ENCODE measurements around the gene MBD2. TPM values are rescaled to one million over a fixed set of nuclear protein-coding genes. Genes with fewer than 3 reads are reported as not detected.

The MBD2 gene
- total RNA-seq, 1 experiment from 2014 or later = 53.3 TPM

DNA sequence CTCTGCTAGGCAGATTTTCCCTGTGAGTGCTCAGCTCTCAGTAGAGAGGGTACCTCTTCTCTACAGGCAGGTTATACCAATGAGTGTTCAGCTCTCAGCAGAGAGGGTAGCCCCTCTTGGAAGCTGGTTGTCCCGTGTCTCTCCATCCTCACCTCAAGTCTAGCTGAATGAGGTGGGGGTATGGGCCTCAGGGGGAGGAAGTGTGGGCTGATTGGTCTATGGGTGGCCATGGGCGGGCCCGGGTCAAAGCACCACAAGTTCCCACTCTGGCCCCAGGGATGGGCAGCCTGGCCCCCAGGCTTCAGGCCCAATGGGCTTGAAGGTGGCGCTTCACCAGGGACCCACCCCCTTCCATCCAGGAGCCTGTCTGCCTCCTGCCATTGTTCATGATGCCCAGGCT, 17.0 kb upstream of the MBD2 start:
- BruUV-seq (replicated peaks) = no TSS peak
- Histone ChIP-seq H3K27ac (ENCODE audit: low read length) (no peak overlapping the region), H3K4me3 (ENCODE audit: low read depth in 2 of 2, low read length in 2 of 2) (no peak overlapping the region), H3K9me3 (ENCODE audit: control insufficient read depth, insufficient read depth, low read depth, low read length) (no peaks in the 10 kb centered on the region), H3K4me1 (ENCODE audit: control insufficient read depth, insufficient read depth, low read length) (no peaks in the 10 kb centered on the region), H3K36me3 (ENCODE audit: control insufficient read depth, insufficient read depth, low read length) (no peaks in the 10 kb centered on the region), H3K27me3 (ENCODE audit: control insufficient read depth, insufficient read depth, low read length) (no peaks in the 10 kb centered on the region)
- intact Hi-C loops (cut with micrococcal nuclease; ENCODE audit: unreplicated experiment) (no loop called here), in situ Hi-C loops (cut with HindIII; ENCODE audit: low pct_unique_long_range_greater_than_20kb, low sequenced_read_pairs) (no loop called here)
- TF ChIP-seq, protein P1, sequence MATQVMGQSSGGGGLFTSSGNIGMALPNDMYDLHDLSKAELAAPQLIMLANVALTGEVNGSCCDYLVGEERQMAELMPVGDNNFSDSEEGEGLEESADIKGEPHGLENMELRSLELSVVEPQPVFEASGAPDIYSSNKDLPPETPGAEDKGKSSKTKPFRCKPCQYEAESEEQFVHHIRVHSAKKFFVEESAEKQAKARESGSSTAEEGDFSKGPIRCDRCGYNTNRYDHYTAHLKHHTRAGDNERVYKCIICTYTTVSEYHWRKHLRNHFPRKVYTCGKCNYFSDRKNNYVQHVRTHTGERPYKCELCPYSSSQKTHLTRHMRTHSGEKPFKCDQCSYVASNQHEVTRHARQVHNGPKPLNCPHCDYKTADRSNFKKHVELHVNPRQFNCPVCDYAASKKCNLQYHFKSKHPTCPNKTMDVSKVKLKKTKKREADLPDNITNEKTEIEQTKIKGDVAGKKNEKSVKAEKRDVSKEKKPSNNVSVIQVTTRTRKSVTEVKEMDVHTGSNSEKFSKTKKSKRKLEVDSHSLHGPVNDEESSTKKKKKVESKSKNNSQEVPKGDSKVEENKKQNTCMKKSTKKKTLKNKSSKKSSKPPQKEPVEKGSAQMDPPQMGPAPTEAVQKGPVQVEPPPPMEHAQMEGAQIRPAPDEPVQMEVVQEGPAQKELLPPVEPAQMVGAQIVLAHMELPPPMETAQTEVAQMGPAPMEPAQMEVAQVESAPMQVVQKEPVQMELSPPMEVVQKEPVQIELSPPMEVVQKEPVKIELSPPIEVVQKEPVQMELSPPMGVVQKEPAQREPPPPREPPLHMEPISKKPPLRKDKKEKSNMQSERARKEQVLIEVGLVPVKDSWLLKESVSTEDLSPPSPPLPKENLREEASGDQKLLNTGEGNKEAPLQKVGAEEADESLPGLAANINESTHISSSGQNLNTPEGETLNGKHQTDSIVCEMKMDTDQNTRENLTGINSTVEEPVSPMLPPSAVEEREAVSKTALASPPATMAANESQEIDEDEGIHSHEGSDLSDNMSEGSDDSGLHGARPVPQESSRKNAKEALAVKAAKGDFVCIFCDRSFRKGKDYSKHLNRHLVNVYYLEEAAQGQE (IDR thresholded peaks at IDR 0.05; ENCODE audit: insufficient read depth in 1 of 2, low read depth in 2 of 2, low read length in 1 of 2) = no peak
- TF ChIP-seq TCF7L2 (IDR thresholded peaks at IDR 0.05; ENCODE audit: low read depth, low read length) = no peak
- TF ChIP-seq, protein P2, sequence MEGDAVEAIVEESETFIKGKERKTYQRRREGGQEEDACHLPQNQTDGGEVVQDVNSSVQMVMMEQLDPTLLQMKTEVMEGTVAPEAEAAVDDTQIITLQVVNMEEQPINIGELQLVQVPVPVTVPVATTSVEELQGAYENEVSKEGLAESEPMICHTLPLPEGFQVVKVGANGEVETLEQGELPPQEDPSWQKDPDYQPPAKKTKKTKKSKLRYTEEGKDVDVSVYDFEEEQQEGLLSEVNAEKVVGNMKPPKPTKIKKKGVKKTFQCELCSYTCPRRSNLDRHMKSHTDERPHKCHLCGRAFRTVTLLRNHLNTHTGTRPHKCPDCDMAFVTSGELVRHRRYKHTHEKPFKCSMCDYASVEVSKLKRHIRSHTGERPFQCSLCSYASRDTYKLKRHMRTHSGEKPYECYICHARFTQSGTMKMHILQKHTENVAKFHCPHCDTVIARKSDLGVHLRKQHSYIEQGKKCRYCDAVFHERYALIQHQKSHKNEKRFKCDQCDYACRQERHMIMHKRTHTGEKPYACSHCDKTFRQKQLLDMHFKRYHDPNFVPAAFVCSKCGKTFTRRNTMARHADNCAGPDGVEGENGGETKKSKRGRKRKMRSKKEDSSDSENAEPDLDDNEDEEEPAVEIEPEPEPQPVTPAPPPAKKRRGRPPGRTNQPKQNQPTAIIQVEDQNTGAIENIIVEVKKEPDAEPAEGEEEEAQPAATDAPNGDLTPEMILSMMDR (IDR thresholded peaks at IDR 0.05) = no peak
- TF ChIP-seq SIN3A (IDR thresholded peaks at IDR 0.05; ENCODE audit: borderline replicate concordance, insufficient read depth, low read depth, low read length) = no peak
- TF ChIP-seq POLR2AphosphoS5 (IDR thresholded peaks at IDR 0.05; ENCODE audit: low read depth, low read length) = no peak
- ChIA-PET CTCF (no interaction called here), POLR2A (no interaction called here)
- no peak for DNase-seq (ENCODE audit: low read depth, low spot score)
- ATAC-seq = no peak

DNA sequence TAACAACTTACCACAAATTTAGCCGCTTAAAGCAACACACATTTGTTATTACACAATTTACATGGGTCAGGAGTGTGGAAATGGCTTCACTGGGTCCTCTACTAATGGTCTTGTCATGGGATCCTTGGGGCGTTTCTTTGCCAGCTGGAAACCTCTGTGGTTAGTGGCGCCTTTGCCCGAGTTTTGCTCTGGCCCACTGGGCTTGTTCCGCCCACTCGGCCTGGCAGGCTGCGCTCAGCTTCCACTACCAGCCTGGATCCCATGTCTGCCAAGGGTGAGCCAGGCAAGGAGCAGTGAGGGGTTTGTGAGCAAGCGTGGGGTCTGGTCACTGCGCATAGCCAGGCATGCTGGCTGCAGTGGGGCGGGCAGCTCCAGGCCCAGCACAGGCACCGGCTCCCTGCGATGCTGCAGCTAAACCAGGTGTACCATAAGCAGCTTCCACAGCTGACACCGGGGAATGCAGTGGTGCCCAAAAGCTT, 16.2 kb upstream of the MBD2 start:
- H3K36me3 ChIP-seq (ENCODE audit: control insufficient read depth, insufficient read depth, low read length) = no peaks in the 10 kb centered on the region
- ChIA-PET CTCF (no interaction called here), POLR2A (no interaction called here)
- BruUV-seq (replicated peaks) = no TSS peak
- ATAC-seq (no peak), DNase-seq (ENCODE audit: low read depth, low spot score) (no peak)
- H3K27ac ChIP-seq (ENCODE audit: low read length) = no peak overlapping the region
- H3K4me3 ChIP-seq (ENCODE audit: low read depth in 2 of 2, low read length in 2 of 2) = no peak overlapping the region
- no peaks in the 10 kb centered on the region for H3K27me3 ChIP-seq (ENCODE audit: control insufficient read depth, insufficient read depth, low read length)
- TF ChIP-seq TCF7L2 (IDR thresholded peaks at IDR 0.05; ENCODE audit: low read depth, low read length) (no peak), POLR2AphosphoS5 (IDR thresholded peaks at IDR 0.05; ENCODE audit: low read depth, low read length) (no peak), SIN3A (IDR thresholded peaks at IDR 0.05; ENCODE audit: borderline replicate concordance, insufficient read depth, low read depth, low read length) (no peak)
- TF ChIP-seq, protein P2 (IDR thresholded peaks at IDR 0.05) = no peak
- TF ChIP-seq, protein P1 (IDR thresholded peaks at IDR 0.05; ENCODE audit: insufficient read depth in 1 of 2, low read depth in 2 of 2, low read length in 1 of 2) = no peak
- H3K9me3 ChIP-seq (ENCODE audit: control insufficient read depth, insufficient read depth, low read depth, low read length) = no peaks in the 10 kb centered on the region
- H3K4me1 ChIP-seq (ENCODE audit: control insufficient read depth, insufficient read depth, low read length) = no peaks in the 10 kb centered on the region
- in situ Hi-C loops (cut with HindIII; ENCODE audit: low pct_unique_long_range_greater_than_20kb, low sequenced_read_pairs) (no loop called here), intact Hi-C loops (cut with micrococcal nuclease; ENCODE audit: unreplicated experiment) (no loop called here)
